SK-N-SH (cell line): ENCODE data around the gene EEFSEC. TPM values are rescaled to one million over a fixed set of nuclear protein-coding genes. Genes with fewer than 3 reads are reported as not detected.
A peak's percentile ranks its signal among the peaks of the same experiment; 100 is the strongest.

Source experiments
- CTCF ChIA-PET: fragments of 300-600, 350-600 bp; formaldehyde crosslinking; extraction: SDS; loops from one replicate; lab custom pipeline; 2021; lab: Yijun Ruan, JAX
- POLR2A ChIA-PET: fragments of 350-600 bp; sonication (Branson Sonifier 250); formaldehyde crosslinking; extraction: SDS; loops from one replicate; lab custom pipeline; 2020; ENCODE audit warnings: antibody characterized with exemption, inconsistent platforms; lab: Yijun Ruan, JAX
- DNase-seq: peaks from one replicate; pipeline ENCODE4 v3.0.0; 2012
- H2AFZ ChIP-seq: fragments of 200-600 bp; sonication (generic); 2 replicates; pipeline ENCODE4 v1.8.1; 2016; ENCODE audit warnings: antibody characterized with exemption, mild to moderate bottlenecking, low read depth
- H3F3A ChIP-seq: fragments of 200-600 bp; sonication (generic); replicated peaks from 2 replicates; pipeline ENCODE3; 2016; ENCODE audit warnings: antibody characterized with exemption, mild to moderate bottlenecking; ENCODE audit not compliant: insufficient read depth
- H3K27ac ChIP-seq, 2 experiments: fragments of 200-500 bp in 1 of 2; fragments of 200-600 bp in 1 of 2; sonication (Bioruptor generic) in 1 of 2; sonication (generic), shearing (Covaris generic) in 1 of 2; 2 replicates each; pipeline versions ENCODE4 v1.5.1 to v1.6.1; 2014 to 2016; ENCODE audit warnings: low read depth in 2 of 2, inconsistent platforms in 1 of 2, low read length in 1 of 2, mild to moderate bottlenecking in 1 of 2, mixed read lengths in 1 of 2
- H3K27me3 ChIP-seq: fragments of 200-600 bp; sonication (generic), shearing (Covaris generic); 2 replicates; pipeline ENCODE4 v1.6.1; 2016; ENCODE audit warnings: mixed run types; ENCODE audit not compliant: insufficient read depth
- H3K36me3 ChIP-seq, 2 experiments: fragments of 200-500 bp in 1 of 2; fragments of 200-600 bp in 1 of 2; sonication (Bioruptor generic) in 1 of 2; sonication (generic) in 1 of 2; replicated peaks in 1 of 2; 2 replicates each; pipeline versions ENCODE3 to v1.5.1; 2014 to 2016; ENCODE audit warnings: low read length in 1 of 2, mild to moderate bottlenecking in 1 of 2; ENCODE audit not compliant: insufficient read depth in 2 of 2, control insufficient read depth in 1 of 2
- H3K4me1 ChIP-seq, 2 experiments: fragments of 200-500 bp in 1 of 2; fragments of 200-600 bp in 1 of 2; sonication (Bioruptor generic) in 1 of 2; sonication (generic), shearing (Covaris generic) in 1 of 2; 2 replicates each; pipeline versions ENCODE4 v1.5.1 to v1.6.1; 2014 to 2016; ENCODE audit warnings: low read depth in 1 of 2, low read length in 1 of 2, mixed run types in 1 of 2; ENCODE audit not compliant: insufficient read depth in 2 of 2, control insufficient read depth in 1 of 2
- H3K4me2 ChIP-seq: fragments of 200-600 bp; sonication (generic), shearing (Covaris generic); 2 replicates; pipeline ENCODE4 v1.6.1; 2017; ENCODE audit warnings: mixed run types
- H3K4me3 ChIP-seq, 2 experiments: fragments of 200-500 bp in 1 of 2; fragments of 200-600 bp in 1 of 2; sonication (Bioruptor generic) in 1 of 2; sonication (generic), shearing (Covaris generic) in 1 of 2; 2 replicates each; pipeline versions ENCODE4 v1.5.1 to v1.8.1; 2014 to 2016; ENCODE audit warnings: low read depth in 2 of 2, inconsistent platforms in 1 of 2, low read length in 1 of 2, mild to moderate bottlenecking in 1 of 2, mixed read lengths in 1 of 2, moderate library complexity in 1 of 2
- H3K79me2 ChIP-seq: fragments of 200-600 bp; sonication (generic); 2 replicates; pipeline ENCODE4 v1.8.1; 2017; ENCODE audit warnings: mild to moderate bottlenecking; ENCODE audit not compliant: insufficient read depth
- H3K9ac ChIP-seq: fragments of 200-600 bp; sonication (generic); 2 replicates; pipeline ENCODE4 v1.6.1; 2017; ENCODE audit warnings: mixed run types
- H3K9me2 ChIP-seq: fragments of 200-600 bp; sonication (generic); 2 replicates; pipeline ENCODE4 v1.6.1; 2017; ENCODE audit warnings: mixed run types
- H3K9me3 ChIP-seq: fragments of 200-600 bp; sonication (generic); 2 replicates; pipeline ENCODE4 v1.6.1; 2017; ENCODE audit warnings: mixed run types, mild to moderate bottlenecking, moderate library complexity
- H4K20me1 ChIP-seq: fragments of 200-600 bp; sonication (generic); 2 replicates; pipeline ENCODE4 v1.6.1; 2017; ENCODE audit warnings: mild to moderate bottlenecking, mixed run types; ENCODE audit not compliant: insufficient read depth
- CTCF ChIP-seq: fragments of 200-600 bp; sonication (generic); IDR thresholded peaks from 2 replicates; pipeline ENCODE4 v1.6.1; 2017; ENCODE audit warnings: antibody characterized with exemption, mild to moderate bottlenecking, moderate library complexity
- ELF1 ChIP-seq: IDR thresholded peaks from 2 replicates; pipeline ENCODE4 v1.4.0; 2012
- EP300 ChIP-seq, 2 experiments: IDR thresholded peaks; 2 replicates each; pipeline versions ENCODE4 v1.4.0 to v1.6.1; 2012; ENCODE audit warnings: borderline replicate concordance in 1 of 2, low read depth in 1 of 2, low read length in 1 of 2
- EZH2phosphoT487 ChIP-seq: fragments of 200-600 bp; sonication (generic); IDR thresholded peaks from 2 replicates; pipeline ENCODE4 v1.6.1; 2017; ENCODE audit warnings: low read depth, mixed run types, mild to moderate bottlenecking, antibody characterized with exemption, moderate library complexity, borderline replicate concordance
- FOSL2 ChIP-seq: IDR thresholded peaks from 2 replicates; pipeline ENCODE4 v1.4.0; 2012; ENCODE audit warnings: low read depth, mild to moderate bottlenecking, moderate library complexity, borderline replicate concordance
- FOXJ3 ChIP-seq: sonication (generic); formaldehyde crosslinking; IDR thresholded peaks from 2 replicates; pipeline ENCODE4 v1.5.1; 2020; ENCODE audit warnings: mild to moderate bottlenecking, missing genetic modification reagents
- GABPA ChIP-seq: IDR thresholded peaks from 2 replicates; pipeline ENCODE4 v1.4.0; 2012; ENCODE audit warnings: low read depth, mild to moderate bottlenecking
- GATA2 ChIP-seq: sonication (generic); formaldehyde crosslinking; IDR thresholded peaks from 2 replicates; pipeline ENCODE4 v1.5.0; 2020; ENCODE audit warnings: mild to moderate bottlenecking, missing genetic modification reagents
- MAX ChIP-seq: IDR thresholded peaks from 2 replicates; pipeline ENCODE4 v1.4.0; 2012; ENCODE audit warnings: low read depth
- MEF2A ChIP-seq: IDR thresholded peaks from 2 replicates; pipeline ENCODE4 v1.4.0; 2012; ENCODE audit warnings: low read depth, borderline replicate concordance
- MXI1 ChIP-seq: IDR thresholded peaks from 2 replicates; pipeline ENCODE4 v1.6.1; 2012; ENCODE audit warnings: mild to moderate bottlenecking, low read depth, low read length, improper control_type of control experiment
- NFIC ChIP-seq: IDR thresholded peaks from 2 replicates; pipeline ENCODE4 v1.4.0; 2012; ENCODE audit warnings: borderline replicate concordance
- NRF1 ChIP-seq: IDR thresholded peaks from 2 replicates; pipeline ENCODE4 v1.6.1; 2012; ENCODE audit warnings: low read depth, mild to moderate bottlenecking, low read length
- PBX3 ChIP-seq: IDR thresholded peaks from 2 replicates; pipeline ENCODE4; 2012
- POLR2AphosphoS5 ChIP-seq: IDR thresholded peaks from 2 replicates; pipeline ENCODE4 v1.6.1; 2012; ENCODE audit warnings: low read depth, low read length
- RFX5 ChIP-seq: IDR thresholded peaks from 2 replicates; pipeline ENCODE4 v1.6.1; 2012; ENCODE audit warnings: mild to moderate bottlenecking, improper control_type of control experiment, low read length
- RXRA ChIP-seq: IDR thresholded peaks from 2 replicates; pipeline ENCODE4 v1.4.0; 2012; ENCODE audit warnings: low read depth, mild to moderate bottlenecking, borderline replicate concordance
- SMC3 ChIP-seq: IDR thresholded peaks from 2 replicates; pipeline ENCODE4 v1.6.1; 2012; ENCODE audit warnings: low read depth, low read length, improper control_type of control experiment
- TAF1 ChIP-seq: IDR thresholded peaks from 2 replicates; pipeline ENCODE4 v1.6.1; 2012; ENCODE audit warnings: low read depth, mild to moderate bottlenecking, low read length, moderate library complexity, borderline replicate concordance
- TCF12 ChIP-seq: IDR thresholded peaks from 2 replicates; pipeline ENCODE4 v1.4.0; 2012
- YY1 ChIP-seq: IDR thresholded peaks from 2 replicates; pipeline ENCODE4 v1.4.0; 2012; ENCODE audit warnings: low read depth, mild to moderate bottlenecking
- WGBS: methylation state at CpG from one replicate; pipeline ENCODE4 v1.1.6; 2017; ENCODE audit warnings: low lambda C conversion rate; 5-methylcytosine and 5-hydroxymethylcytosine counted together
- polyA plus RNA-seq, 3 experiments: library from polyadenylated mRNA; depleted of rRNA; stranded (reverse); fragments of >200 nt; gene quantifications; 2 replicates each; pipeline ENCODE4 v1.2.3, GENCODE V29; 2012
- TF ChIP-seq, protein P1 (sequence below): IDR thresholded peaks from 2 replicates; pipeline ENCODE4 v1.4.0; 2012; ENCODE audit warnings: low read depth, borderline replicate concordance
- TF ChIP-seq, protein P2 (sequence below): IDR thresholded peaks from 2 replicates; pipeline ENCODE4 v1.4.0; 2012; ENCODE audit warnings: low read depth, borderline replicate concordance
- TF ChIP-seq, protein P3 (sequence below): IDR thresholded peaks from 2 replicates; pipeline ENCODE4 v1.6.1; 2012; ENCODE audit warnings: mild to moderate bottlenecking, low read depth, low read length, moderate library complexity

Gene EEFSEC
- polyA plus RNA-seq, 1 of the 3 experiments (the other 2 are of a cell fraction): 12.4 TPM

GRCh38 chr3:128112357-128112968 lies 40.8 kb upstream of the EEFSEC start:
- peak overlapping the region; percentile 66 for H3K4me2 ChIP-seq
- no peaks in the 10 kb centered on the region for H3K9me2 ChIP-seq
- H3K4me1 ChIP-seq: peaks cover 24 to 51% of the 10 kb centered on the region in 2 experiments
- 8% methylated on average over 6 of the region's 7 CpGs for WGBS
- peak overlapping the region; percentile 93 to 97 for H3K27ac ChIP-seq
- POLR2A ChIA-PET: interaction anchor here (1.1 kb wide), 1 partner anchor 11 kb away, joined by 3 read pairs; the partner anchor contains the start of gene RUVBL1
- H3K27me3 ChIP-seq: no peaks in the 10 kb centered on the region
- H3K79me2 ChIP-seq: peaks cover 38% of the 10 kb centered on the region
- no peak overlapping the region for H2AFZ ChIP-seq
- H3K36me3 ChIP-seq: peaks cover 26 to 39% of the 10 kb centered on the region in 2 experiments
- DNase-seq: peak; percentile 78
- peaks cover 30% of the 10 kb centered on the region for H3F3A ChIP-seq
- H3K9me3 ChIP-seq: no peaks in the 10 kb centered on the region
- peak overlapping the region; percentile 47; the same call in 1 of the 2 replicates for H3K9ac ChIP-seq
- no peak overlapping the region for H3K4me3 ChIP-seq
- CTCF ChIA-PET: interaction anchor here (2.0 to 7.4 kb wide), 4 partner anchors 10 to 21 kb away, joined by 4 to 40 read pairs (median 10); partner anchors contain the start of gene RUVBL1
- no peaks in the 10 kb centered on the region for H4K20me1 ChIP-seq
- TF ChIP-seq EP300 (IDR thresholded peaks at IDR 0.05; ENCODE audit: borderline replicate concordance in 1 of 2, low read depth in 1 of 2, low read length in 1 of 2) (peak; percentile 77 to 92), YY1 (peak; percentile 66; the same call in 1 of the 2 replicates), GABPA (no peak), ELF1 (no peak), PBX3 (peak; percentile 94), EZH2phosphoT487 (no peak), FOXJ3 (CRISPR knock-in tag) (no peak), RFX5 (no peak), POLR2AphosphoS5 (peak; percentile 76; the same call in 1 of the 2 replicates), CTCF (peak; percentile 18; the same call in 1 of the 2 replicates), MXI1 (peak; percentile 95), TCF12 (peak; percentile 99), FOSL2 (peak; percentile 95), NRF1 (no peak), SMC3 (no peak), TAF1 (no peak), GATA2 (CRISPR knock-in tag) (peak; percentile 58), NFIC (peak; percentile 99), RXRA (peak; percentile 60; the same call in 1 of the 2 replicates), MEF2A (peak; percentile 91), MAX (peak; percentile 93)
- TF ChIP-seq, protein P1, sequence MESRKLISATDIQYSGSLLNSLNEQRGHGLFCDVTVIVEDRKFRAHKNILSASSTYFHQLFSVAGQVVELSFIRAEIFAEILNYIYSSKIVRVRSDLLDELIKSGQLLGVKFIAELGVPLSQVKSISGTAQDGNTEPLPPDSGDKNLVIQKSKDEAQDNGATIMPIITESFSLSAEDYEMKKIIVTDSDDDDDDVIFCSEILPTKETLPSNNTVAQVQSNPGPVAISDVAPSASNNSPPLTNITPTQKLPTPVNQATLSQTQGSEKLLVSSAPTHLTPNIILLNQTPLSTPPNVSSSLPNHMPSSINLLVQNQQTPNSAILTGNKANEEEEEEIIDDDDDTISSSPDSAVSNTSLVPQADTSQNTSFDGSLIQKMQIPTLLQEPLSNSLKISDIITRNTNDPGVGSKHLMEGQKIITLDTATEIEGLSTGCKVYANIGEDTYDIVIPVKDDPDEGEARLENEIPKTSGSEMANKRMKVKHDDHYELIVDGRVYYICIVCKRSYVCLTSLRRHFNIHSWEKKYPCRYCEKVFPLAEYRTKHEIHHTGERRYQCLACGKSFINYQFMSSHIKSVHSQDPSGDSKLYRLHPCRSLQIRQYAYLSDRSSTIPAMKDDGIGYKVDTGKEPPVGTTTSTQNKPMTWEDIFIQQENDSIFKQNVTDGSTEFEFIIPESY: peak; percentile 70; the same call in 1 of the 2 replicates
- TF ChIP-seq, protein P2, sequence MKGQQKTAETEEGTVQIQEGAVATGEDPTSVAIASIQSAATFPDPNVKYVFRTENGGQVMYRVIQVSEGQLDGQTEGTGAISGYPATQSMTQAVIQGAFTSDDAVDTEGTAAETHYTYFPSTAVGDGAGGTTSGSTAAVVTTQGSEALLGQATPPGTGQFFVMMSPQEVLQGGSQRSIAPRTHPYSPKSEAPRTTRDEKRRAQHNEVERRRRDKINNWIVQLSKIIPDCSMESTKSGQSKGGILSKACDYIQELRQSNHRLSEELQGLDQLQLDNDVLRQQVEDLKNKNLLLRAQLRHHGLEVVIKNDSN: peak; percentile 45; the same call in 1 of the 2 replicates
- TF ChIP-seq, protein P3, sequence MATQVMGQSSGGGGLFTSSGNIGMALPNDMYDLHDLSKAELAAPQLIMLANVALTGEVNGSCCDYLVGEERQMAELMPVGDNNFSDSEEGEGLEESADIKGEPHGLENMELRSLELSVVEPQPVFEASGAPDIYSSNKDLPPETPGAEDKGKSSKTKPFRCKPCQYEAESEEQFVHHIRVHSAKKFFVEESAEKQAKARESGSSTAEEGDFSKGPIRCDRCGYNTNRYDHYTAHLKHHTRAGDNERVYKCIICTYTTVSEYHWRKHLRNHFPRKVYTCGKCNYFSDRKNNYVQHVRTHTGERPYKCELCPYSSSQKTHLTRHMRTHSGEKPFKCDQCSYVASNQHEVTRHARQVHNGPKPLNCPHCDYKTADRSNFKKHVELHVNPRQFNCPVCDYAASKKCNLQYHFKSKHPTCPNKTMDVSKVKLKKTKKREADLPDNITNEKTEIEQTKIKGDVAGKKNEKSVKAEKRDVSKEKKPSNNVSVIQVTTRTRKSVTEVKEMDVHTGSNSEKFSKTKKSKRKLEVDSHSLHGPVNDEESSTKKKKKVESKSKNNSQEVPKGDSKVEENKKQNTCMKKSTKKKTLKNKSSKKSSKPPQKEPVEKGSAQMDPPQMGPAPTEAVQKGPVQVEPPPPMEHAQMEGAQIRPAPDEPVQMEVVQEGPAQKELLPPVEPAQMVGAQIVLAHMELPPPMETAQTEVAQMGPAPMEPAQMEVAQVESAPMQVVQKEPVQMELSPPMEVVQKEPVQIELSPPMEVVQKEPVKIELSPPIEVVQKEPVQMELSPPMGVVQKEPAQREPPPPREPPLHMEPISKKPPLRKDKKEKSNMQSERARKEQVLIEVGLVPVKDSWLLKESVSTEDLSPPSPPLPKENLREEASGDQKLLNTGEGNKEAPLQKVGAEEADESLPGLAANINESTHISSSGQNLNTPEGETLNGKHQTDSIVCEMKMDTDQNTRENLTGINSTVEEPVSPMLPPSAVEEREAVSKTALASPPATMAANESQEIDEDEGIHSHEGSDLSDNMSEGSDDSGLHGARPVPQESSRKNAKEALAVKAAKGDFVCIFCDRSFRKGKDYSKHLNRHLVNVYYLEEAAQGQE: peak; percentile 35; the same call in 1 of the 2 replicates
